ENCODE results near the gene RCN2. TPM values are rescaled to one million over a fixed set of nuclear protein-coding genes. Genes with fewer than 3 reads are reported as not detected.
"Not testable (repeated sequence)": the region's sequence is repeated elsewhere in the genome, so short reads cannot be mapped to it uniquely, and the experiment has no call there.

Gene RCN2
- 94.8 TPM for polyA plus RNA-seq (ENCODE audit: insufficient read length)

GRCh38 chr15:76931397-76932134 lies at the start of gene RCN2:
Gene RCN2, plus strand, starts transcription at chr15:76931749. Its CDS starts 93 bp downstream, at chr15:76931842.
- peak; percentile 75 for DNase-seq (ENCODE audit: low read depth)

- no peak for DNase-seq (ENCODE audit: low read depth)
Observed at GRCh38 chr15:76885212-76885611, 46.3 kb upstream of the RCN2 start.

- not testable (repeated sequence) for DNase-seq (ENCODE audit: low read depth)
Observed at GRCh38 chr15:76887280-76888141, 44.0 kb upstream of the RCN2 start.

GRCh38 chr15:76892836-76893235 lies 38.7 kb upstream of the RCN2 start:
- DNase-seq (ENCODE audit: low read depth) = not testable (repeated sequence)

GRCh38 chr15:76894174-76894573 lies 37.4 kb upstream of the RCN2 start:
- DNase-seq (ENCODE audit: low read depth) = no peak

- DNase-seq (ENCODE audit: low read depth) = no peak
Observed at GRCh38 chr15:76898102-76898501, 33.4 kb upstream of the RCN2 start.

GRCh38 chr15:76899176-76899930 lies 32.2 kb upstream of the RCN2 start:
- not testable (repeated sequence) for DNase-seq (ENCODE audit: low read depth)

- DNase-seq (ENCODE audit: low read depth) = not testable (repeated sequence)
Observed at GRCh38 chr15:76899931-76900310, 31.6 kb upstream of the RCN2 start.

GRCh38 chr15:76901965-76902364 lies 29.6 kb upstream of the RCN2 start:
- no peak for DNase-seq (ENCODE audit: low read depth)

GRCh38 chr15:76903251-76903681 lies 28.3 kb upstream of the RCN2 start:
- no peak for DNase-seq (ENCODE audit: low read depth)

GRCh38 chr15:76904461-76905012 lies 27.0 kb upstream of the RCN2 start:
- DNase-seq (ENCODE audit: low read depth) = no peak

- DNase-seq (ENCODE audit: low read depth) = peak; percentile 78
Observed at GRCh38 chr15:76905013-76905839, 26.3 kb upstream of the RCN2 start, which contains the start of gene SCAPER. Gene SCAPER, minus strand, starts transcription at chr15:76905340. Its CDS starts 21,523 bp downstream, at chr15:76883817.

GRCh38 chr15:76905855-76906254 lies 25.7 kb upstream of the RCN2 start:
- DNase-seq (ENCODE audit: low read depth) = no peak

GRCh38 chr15:76912430-76912829 lies 19.1 kb upstream of the RCN2 start:
- DNase-seq (ENCODE audit: low read depth) = no peak

GRCh38 chr15:76913737-76914136 lies 17.8 kb upstream of the RCN2 start:
- DNase-seq (ENCODE audit: low read depth) = no peak

- DNase-seq (ENCODE audit: low read depth) = no peak
Observed at GRCh38 chr15:76916369-76916768, 15.2 kb upstream of the RCN2 start.

GRCh38 chr15:76928201-76928600 lies 3.3 kb upstream of the RCN2 start:
- DNase-seq (ENCODE audit: low read depth) = no peak

- no peak for DNase-seq (ENCODE audit: low read depth)
Observed at GRCh38 chr15:76929011-76929760, 2.4 kb upstream of the RCN2 start.

- DNase-seq (ENCODE audit: low read depth) = no peak
Observed at GRCh38 chr15:76930831-76931396, 635 bp upstream of the RCN2 start.

Measured in forelimb muscle (tissue), 1 donor.